Measurements from ENCODE around the gene SUMF1.
A peak's percentile ranks its signal among the peaks of the same experiment; 100 is the strongest.

The SUMF1 gene

DNA sequence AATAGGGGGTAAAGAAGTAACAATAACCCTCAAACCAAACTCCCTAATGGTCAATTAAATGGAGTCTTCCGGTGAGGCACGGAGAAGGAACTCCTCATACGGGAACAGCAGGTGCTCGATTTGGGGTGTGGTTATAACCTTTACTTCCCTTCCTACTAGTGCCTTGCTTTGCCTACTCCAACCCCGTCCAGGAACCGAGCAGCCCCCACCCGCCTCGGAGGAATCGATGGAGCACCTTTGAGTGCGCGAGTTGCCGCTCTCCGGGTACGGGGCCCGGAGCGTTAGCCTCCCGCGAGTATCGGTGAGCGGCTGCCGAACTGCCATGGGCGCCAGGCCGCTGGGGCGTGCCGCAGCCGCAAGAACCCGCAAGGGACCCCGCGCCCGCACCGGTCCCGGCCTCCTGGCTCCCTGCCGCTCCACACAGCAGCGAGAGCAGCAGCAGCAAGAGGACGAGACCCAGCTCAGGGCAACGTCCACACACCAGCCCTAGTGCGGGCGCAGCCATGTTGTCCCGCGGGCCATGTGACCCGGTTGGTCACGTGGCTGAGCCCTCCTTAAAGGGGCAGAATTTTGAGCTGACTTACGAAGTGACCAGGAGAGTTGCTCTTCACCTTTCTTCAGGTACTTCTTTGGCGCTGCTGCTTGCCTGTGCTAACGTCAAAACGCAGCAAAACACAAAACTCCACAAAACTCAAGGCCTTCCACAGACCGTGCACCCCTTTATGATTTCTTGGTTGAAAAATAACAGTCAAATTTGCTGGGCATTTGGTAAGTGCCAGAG, at the start of gene SUMF1:
Gene SUMF1 (minus strand): TSS at position 529 of the 781 bp plus-strand sequence. CDS start 24 bp downstream, at position 505.
- peak; percentile 29 for DNase-seq (ENCODE audit: low read depth)

DNA sequence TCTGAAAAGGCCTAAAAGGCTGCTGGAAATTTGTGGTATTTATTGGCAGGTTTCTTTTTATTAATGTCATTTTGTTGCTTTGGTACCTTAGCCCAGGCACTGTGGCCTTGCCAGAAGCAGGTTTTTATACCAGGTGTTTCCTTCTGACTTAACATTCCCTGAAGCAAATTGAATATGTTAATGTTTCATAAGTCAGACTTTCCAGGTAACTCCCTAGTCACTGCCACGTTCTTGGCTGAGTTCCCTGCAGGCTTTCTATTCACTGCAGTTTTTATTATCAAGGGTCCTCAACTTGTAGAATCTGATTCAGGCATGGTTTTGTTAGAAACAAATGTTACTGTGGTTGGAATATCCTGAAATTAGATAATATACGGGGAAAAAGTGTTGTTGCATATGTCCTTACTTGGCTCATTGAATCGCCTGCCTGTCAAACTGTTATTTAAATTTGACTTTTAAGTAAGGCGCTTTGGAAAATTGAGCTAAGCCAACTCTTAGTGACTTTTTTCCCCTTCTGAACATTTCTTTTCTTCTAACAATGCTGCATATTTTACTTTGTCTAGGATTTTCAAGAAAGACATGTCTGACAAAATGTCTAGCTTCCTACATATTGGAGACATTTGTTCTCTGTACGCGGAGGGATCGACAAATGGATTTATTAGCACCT, 49.0 kb upstream of the SUMF1 start:
- no peak for DNase-seq (ENCODE audit: low read depth)

- no peak for DNase-seq (ENCODE audit: low read depth)
Measured at GRCh38 chr3:4514916-4515315, 47.8 kb upstream of the SUMF1 start.

DNA sequence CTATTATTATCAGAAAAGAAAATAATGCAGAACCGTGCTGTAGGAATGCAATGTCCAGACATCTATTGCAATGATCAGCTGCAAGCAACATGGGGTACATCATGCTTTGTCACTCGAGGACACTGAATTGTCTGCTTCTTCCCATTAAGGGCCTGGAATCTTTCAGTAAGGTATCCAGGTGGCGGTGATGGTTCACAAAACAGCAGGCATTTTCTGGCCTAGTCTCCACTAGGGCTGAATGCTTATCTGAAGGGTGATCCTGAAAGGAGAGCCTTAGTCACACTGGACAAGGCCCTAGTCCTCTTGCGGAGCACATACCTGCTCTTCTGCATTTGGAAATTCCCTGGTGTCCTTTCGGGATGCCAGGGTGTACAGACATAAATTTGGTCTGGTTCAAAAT, 47.3 kb upstream of the SUMF1 start:
- DNase-seq (ENCODE audit: low read depth), result no peak

DNA sequence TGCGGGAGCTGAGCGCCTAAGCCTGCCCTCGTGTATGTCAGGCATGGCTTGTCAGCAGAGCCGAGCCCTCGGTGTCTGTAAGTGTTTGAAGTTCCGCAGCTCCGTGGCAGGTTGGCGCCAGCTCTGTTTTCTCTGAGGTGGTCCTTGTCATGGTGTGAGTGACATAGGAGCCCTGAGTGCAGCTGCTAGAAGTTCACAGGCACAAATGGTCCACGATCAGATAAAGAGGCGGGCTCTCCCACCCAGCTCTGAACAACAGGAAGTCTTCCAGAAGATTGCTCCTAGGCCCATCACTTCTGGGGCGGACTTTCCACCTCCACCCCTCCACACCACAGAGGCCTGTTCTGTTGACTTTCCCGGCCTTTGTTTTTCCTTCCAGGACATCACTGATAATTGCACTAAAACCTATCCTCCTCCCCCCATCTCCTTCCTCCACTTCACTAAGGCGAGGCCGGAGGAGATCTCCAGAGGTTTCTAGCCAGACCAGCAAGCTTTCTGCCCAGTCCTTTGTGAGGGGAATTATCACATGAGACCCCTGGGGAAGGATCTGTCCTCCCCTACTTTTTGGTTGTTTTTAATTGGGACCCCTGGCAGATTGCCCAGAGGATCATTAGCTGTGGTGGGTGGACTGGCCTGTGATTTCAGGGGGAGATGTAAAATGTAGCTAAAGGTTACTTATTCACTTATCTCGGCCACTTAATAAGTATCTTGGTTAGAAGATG, 46.0 kb upstream of the SUMF1 start:
- no peak for DNase-seq (ENCODE audit: low read depth)

DNA sequence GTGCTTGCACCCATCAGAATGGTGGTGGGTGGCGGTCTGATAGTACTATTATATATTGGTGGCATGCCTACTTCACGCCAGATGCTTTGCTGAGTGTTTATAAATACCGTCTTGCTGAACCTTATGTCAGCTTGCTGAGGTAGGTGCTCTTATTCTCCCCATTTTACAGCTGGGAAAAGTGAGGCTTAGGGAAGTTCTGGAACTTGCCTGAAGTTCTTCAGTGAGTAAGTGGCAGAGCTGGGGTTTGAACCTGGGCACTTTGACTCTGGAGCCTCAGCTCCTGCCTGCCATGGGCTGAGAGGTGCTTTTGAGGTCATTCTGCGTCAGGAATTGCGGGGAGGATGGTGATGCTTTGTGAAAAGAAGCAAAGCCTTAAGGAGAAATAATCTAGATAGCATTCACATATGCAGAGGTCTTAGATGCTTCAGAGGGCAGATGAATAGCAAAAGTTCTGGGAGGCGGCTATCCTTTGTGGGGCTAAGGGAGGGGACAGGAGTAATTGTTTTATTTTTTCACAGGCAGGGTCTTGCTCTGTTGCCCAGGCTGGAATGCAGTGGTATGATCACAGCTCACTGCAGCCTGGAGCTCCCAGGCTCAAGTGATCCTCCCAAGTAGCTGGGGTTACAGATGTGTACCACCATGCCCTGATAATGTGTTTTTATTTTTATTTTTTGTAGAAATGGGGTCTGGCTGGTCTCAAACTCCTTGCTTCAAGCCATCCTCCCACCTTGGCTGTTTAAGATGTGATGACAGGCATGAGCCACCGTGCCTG, 44.6 kb upstream of the SUMF1 start:
- DNase-seq (ENCODE audit: low read depth), result no peak

- DNase-seq (ENCODE audit: low read depth), result no peak
Measured at GRCh38 chr3:4509983-4510755, 43.1 kb upstream of the SUMF1 start.

DNA sequence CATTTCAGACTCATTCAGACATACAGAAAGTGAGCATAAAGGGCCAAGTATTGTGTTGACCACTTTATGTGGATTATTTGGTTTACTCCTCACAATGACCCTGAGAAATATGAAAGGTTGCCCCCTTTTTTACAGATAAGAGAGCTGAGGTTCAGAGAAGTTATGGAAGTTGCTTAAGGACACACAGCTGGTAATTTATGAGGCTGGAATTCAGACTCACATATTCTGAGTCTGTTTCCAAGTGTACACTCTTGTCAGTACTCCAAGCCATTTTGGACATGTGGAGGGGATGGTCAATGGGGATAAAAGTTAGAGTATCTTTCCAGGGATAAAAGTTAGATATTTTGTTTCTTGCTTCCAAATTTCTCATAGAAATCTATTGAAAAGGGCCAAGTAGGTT, 42.0 kb upstream of the SUMF1 start:
- DNase-seq (ENCODE audit: low read depth), result no peak

DNA sequence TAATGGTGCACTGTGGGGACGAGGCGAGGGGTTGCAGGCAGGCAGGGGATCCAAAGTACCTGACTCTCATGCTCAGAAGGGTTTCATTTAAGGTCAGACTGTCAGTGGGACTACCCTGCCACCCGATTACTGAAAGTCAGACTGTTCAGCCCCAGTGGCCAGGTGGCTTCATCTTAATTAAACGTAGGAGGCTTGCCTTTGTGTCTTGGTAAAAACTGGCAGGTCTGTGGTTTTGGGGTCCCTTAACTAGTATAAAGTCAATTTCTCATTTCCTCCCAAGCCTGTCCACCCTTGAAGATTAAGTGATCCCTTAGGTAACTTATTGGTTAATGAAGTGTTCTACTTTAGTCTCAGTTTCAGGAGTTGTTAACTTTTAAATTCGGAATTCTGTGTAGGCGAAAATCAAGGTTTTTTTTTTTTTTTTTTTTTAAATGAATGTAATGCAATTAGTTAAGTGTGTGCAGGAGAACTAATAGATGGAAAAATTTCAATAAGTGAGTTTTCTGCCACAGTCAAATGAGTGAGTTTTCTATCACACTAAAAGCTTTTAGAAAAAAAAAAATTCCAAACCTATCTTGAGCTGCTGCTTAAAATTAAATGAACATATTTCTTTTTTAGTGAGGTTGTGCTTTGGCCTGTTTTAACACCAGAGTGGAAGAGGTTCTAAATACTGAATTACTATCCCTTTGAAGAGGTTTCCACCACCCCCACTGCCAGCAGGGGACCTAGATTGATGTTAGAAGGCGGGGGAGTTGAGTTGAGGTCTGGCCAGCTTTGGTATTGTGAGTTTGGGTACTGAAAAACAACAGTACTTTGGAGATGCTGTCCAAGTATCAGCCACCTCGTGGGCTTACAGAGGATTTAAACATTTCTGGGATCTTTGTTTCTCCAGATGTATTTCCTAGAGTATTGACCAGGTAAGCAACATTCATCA, 41.2 kb upstream of the SUMF1 start:
- DNase-seq (ENCODE audit: low read depth), result no peak

- no peak for DNase-seq (ENCODE audit: low read depth)
Measured at GRCh38 chr3:4507024-4507596, 40.0 kb upstream of the SUMF1 start.

- no peak for DNase-seq (ENCODE audit: low read depth)
Measured at GRCh38 chr3:4506559-4507023, 39.5 kb upstream of the SUMF1 start.

DNA sequence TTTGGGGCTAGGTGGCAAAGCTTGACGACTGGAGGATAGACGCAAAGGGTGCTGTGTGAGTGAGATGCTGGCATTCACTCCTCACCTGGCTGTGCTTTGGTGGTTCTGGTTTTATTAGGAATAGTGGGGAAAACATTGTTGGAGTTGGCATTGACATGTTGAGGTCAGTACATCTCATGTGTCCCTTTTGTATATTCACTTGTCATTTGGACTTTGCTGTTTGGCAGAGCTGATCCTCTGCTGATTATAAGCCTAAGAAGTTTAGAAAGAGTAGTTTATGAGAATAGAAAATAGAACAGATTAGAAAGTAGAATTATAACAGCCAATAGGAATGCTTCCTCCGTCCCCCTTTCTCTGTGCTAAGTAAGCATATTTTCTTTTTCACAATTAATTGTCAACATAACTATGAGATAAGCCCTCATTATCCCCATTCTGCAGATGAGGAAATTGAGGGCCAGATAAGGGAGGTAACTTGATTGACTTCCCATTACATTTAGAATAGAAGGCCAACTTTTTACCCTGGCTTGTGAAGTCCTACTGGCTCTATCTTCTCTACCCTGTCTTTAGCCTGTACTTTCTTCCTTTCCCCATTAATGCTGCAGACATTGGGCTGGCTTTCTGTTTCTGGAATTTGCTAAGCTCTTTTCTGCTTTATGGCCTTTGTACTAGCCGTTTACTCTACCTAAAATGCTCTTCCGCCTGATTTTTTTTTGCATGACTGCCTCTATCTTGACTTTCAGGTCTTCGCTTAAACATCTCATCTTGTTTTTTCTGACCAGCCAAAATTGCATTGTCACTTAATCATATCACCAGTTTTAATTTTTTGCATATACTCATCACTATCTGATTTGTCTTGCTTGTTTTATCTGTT, 38.9 kb upstream of the SUMF1 start:
- DNase-seq (ENCODE audit: low read depth), result no peak

GRCh38 chr3:4504340-4505261, 37.5 kb upstream of the SUMF1 start:
- no peak for DNase-seq (ENCODE audit: low read depth)

GRCh38 chr3:4503050-4503449, 36.0 kb upstream of the SUMF1 start:
- no peak for DNase-seq (ENCODE audit: low read depth)

DNA sequence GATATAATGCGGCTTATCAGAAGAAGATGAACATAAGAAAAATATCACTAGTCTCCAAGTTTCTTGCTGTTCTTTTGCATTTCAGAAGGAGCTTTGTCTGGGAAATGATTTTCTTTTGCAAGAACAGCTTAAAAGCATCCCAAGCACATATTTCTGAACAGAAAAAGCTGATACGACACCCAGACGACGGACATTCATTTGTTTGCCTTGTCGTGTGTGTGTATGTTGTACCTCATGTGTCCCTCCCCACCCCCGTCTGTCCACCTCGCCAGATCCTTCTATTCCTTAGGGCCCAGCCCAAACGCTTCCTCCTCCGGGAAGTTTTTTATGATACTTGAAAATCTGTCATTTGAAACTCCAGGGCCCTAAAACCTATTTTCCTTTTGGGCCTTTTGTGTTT, 34.9 kb upstream of the SUMF1 start:
- DNase-seq (ENCODE audit: low read depth), result no peak

GRCh38 chr3:4501437-4501836, 34.4 kb upstream of the SUMF1 start:
- DNase-seq (ENCODE audit: low read depth), result no peak

- no peak for DNase-seq (ENCODE audit: low read depth)
Measured at GRCh38 chr3:4498446-4498845, 31.4 kb upstream of the SUMF1 start.

- DNase-seq (ENCODE audit: low read depth), result no peak
Measured at GRCh38 chr3:4497843-4498324, 30.8 kb upstream of the SUMF1 start.

All from stimulated activated CD8-positive, alpha-beta memory T cell treated with anti-CD3 and anti-CD28 coated beads, Interleukin-15, amount 100 ng/mL, for 24 hours (primary cell).